H1 (cell line): ENCODE results near the gene NAV3. TPM values are rescaled to one million over a fixed set of nuclear protein-coding genes. Genes with fewer than 3 reads are reported as not detected.

ENCODE experiments used
- SIX5 ChIP-seq: IDR thresholded peaks from 2 replicates; pipeline ENCODE4 v1.6.1; 2011; ENCODE audit warnings: mild to moderate bottlenecking, low read depth, low read length
- polyA plus RNA-seq, 7 experiments: library from polyadenylated mRNA; depleted of rRNA in 3 of 7; stranded (reverse) in 5 of 7; unstranded in 2 of 7; fragments of >200 nt in 5 of 7; fragments of 200-250 nt in 2 of 7; gene quantifications; 1 replicate in 5 of 7; 2 replicates in 1 of 7; 4 replicates in 1 of 7; pipeline versions ENCODE4 v1.2.1 to v1.2.3, GENCODE V29; 2011 to 2013; ENCODE audit warnings: missing spikeins in 2 of 7, mixed read lengths in 2 of 7
- total RNA-seq: library from RNA; stranded (reverse); fragmentation: NEBNext Ultra II Directional; extraction: Animal tissue kit (Norgen Biotek cat#: 25700); gene quantifications from 2 replicates; pipeline ENCODE4 v1.2.1, GENCODE V29; 2021

The NAV3 gene
- total and polyA plus RNA-seq, 2 of the 8 experiments (the other 6 are each of a cell fraction or from before 2014, with no cell fraction given), result 0.47 to 5.0 TPM

- no peak for TF ChIP-seq SIX5
Observed at GRCh38 chr12:77914081-77914488, 83.4 kb downstream of the NAV3 start (continued).
